Nephron (organoid): ENCODE results near the gene OGN.

Source experiments
- H3K27ac Mint-ChIP-seq, 3 experiments: 2 replicates each; pipeline ENCODE4 v1.8.0; 2020; ENCODE audit warnings: mixed read lengths in 3 of 3, mild to moderate bottlenecking in 2 of 3, moderate library complexity in 1 of 3
- H3K27me3 Mint-ChIP-seq: 2 replicates; pipeline ENCODE4 v1.8.0; 2021; ENCODE audit warnings: low read depth, mild to moderate bottlenecking, moderate library complexity, mixed read lengths
- H3K36me3 Mint-ChIP-seq: 2 replicates; pipeline ENCODE4 v1.8.0; 2020; ENCODE audit warnings: low read depth, mixed read lengths
- H3K4me1 Mint-ChIP-seq: 2 replicates; pipeline ENCODE4 v1.8.0; 2020; ENCODE audit warnings: mixed read lengths
- H3K4me3 Mint-ChIP-seq, 3 experiments: 2 replicates each; pipeline ENCODE4 v1.8.0; 2020; ENCODE audit warnings: mild to moderate bottlenecking in 3 of 3, mixed read lengths in 3 of 3, moderate library complexity in 2 of 3
- H3K9me3 Mint-ChIP-seq: 2 replicates; pipeline ENCODE4 v1.8.0; 2020; ENCODE audit warnings: mixed read lengths
- TF ChIP-seq, protein P1 (sequence below), 3 experiments: fragments of 200-600 bp; sonication (generic); IDR thresholded peaks; one replicate each; pipeline ENCODE4 v1.5.0; 2021; ENCODE audit warnings: antibody characterized with exemption in 3 of 3; ENCODE audit not compliant: unreplicated experiment in 3 of 3

The OGN gene

DNA sequence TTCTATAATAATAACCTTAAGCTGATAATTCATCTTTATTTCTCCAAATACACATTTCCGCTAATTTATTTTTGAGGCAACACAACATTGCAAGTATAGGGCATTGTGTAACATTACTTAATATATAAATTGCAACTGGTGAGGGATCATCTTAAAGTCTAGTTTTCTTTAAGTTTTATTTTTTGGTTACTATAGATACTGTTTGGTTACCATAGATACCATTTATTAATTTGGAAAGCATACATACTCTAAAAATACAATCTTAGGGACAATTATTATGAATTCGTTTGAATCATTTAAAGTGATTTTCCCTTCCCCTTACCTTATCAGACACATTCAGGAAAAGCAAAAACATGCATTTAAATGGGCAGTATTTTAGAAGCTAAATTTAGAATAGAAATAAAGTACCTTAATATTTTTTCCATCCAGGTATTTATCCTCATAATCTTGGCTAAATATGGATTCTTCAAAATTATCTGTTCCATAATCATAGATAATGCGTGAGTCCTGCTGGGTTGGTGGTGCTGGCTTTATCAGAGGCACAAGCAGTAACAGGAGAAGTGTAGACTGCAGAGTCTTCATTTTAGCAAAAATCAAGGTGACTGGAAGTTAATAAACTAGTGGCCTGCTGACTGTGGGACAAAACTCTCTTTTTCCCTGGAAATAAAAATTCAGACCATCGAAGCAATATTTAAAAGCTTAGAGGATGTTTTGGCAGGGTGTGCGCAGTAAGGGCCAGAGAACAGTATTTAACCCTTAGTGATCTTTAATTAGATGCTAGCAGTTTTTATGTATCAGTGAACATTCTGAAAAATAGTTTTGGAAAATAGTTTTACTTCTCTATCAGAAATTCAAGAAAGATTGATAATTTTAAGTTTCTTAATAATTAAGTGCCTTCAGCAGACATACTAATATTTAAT, 1.3 kb downstream of the OGN start:
- H3K9me3 Mint-ChIP-seq, result peaks cover 8% of the 10 kb centered on the region
- H3K4me3 Mint-ChIP-seq, result peak overlapping the region; percentile 73 to 89 (median 86)
- peaks cover 20% of the 10 kb centered on the region for H3K36me3 Mint-ChIP-seq
- TF ChIP-seq, protein P1, sequence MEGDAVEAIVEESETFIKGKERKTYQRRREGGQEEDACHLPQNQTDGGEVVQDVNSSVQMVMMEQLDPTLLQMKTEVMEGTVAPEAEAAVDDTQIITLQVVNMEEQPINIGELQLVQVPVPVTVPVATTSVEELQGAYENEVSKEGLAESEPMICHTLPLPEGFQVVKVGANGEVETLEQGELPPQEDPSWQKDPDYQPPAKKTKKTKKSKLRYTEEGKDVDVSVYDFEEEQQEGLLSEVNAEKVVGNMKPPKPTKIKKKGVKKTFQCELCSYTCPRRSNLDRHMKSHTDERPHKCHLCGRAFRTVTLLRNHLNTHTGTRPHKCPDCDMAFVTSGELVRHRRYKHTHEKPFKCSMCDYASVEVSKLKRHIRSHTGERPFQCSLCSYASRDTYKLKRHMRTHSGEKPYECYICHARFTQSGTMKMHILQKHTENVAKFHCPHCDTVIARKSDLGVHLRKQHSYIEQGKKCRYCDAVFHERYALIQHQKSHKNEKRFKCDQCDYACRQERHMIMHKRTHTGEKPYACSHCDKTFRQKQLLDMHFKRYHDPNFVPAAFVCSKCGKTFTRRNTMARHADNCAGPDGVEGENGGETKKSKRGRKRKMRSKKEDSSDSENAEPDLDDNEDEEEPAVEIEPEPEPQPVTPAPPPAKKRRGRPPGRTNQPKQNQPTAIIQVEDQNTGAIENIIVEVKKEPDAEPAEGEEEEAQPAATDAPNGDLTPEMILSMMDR (IDR thresholded peaks at IDR 0.05; ENCODE audit: unreplicated experiment in 3 of 3), result no peak
- peaks cover 27% of the 10 kb centered on the region for H3K4me1 Mint-ChIP-seq
- H3K27me3 Mint-ChIP-seq, result no peaks in the 10 kb centered on the region
- peak overlapping the region; percentile 84 to 95 (median 89) for H3K27ac Mint-ChIP-seq

DNA sequence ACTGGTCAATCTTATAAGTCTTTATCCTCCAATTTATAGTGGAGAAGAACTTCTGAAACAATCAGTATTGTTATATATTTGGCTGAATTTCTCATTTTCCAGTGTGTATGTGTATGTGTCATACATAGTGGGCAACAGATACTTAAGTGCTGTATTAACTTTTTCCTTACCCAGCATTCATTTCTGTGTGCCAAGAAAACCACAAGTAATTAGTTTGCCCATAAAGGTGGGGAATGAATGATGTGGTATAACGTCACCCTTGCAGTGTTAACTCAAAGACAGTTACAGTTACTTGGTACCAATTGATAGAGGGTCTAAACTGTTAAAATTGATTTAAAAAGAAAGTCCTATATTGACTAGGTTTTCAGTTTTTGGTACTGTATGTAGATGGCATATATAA, 2.0 kb downstream of the OGN start:
- peaks cover 27% of the 10 kb centered on the region for H3K36me3 Mint-ChIP-seq
- H3K4me1 Mint-ChIP-seq, result peaks cover 26% of the 10 kb centered on the region
- peak overlapping the region; percentile 84 to 95 (median 89) for H3K27ac Mint-ChIP-seq
- peaks cover 12% of the 10 kb centered on the region for H3K9me3 Mint-ChIP-seq
- no peaks in the 10 kb centered on the region for H3K27me3 Mint-ChIP-seq
- TF ChIP-seq, protein P1 (IDR thresholded peaks at IDR 0.05; ENCODE audit: unreplicated experiment in 3 of 3), result no peak
- H3K4me3 Mint-ChIP-seq, result peak overlapping the region; percentile 58 to 89 (median 86)

DNA sequence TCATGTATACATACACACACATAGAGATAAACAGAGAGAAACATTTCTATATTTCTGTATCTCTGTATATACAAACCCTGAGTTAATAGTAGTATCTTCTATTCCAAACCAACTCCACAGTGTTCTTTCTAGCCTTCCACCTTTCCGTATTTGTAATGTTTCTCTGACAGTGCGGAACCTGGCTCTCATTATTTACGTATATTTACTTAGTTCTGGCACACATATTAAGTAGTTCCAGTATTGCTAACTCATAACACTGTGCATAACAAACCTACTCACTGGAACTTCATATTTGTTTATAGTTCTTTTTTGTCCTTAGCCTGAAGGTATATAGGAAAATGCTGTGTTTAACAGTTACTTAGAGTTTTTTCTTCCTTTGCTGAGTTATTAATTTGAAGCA, 6.5 kb downstream of the OGN start:
- Mint-ChIP-seq H3K4me1 (peaks cover 10% of the 10 kb centered on the region), H3K36me3 (peaks cover 41% of the 10 kb centered on the region), H3K27ac (no peak overlapping the region), H3K27me3 (no peaks in the 10 kb centered on the region), H3K4me3 (no peak overlapping the region), H3K9me3 (peaks cover 12% of the 10 kb centered on the region)
- TF ChIP-seq, protein P1 (IDR thresholded peaks at IDR 0.05; ENCODE audit: unreplicated experiment in 3 of 3), result no peak

DNA sequence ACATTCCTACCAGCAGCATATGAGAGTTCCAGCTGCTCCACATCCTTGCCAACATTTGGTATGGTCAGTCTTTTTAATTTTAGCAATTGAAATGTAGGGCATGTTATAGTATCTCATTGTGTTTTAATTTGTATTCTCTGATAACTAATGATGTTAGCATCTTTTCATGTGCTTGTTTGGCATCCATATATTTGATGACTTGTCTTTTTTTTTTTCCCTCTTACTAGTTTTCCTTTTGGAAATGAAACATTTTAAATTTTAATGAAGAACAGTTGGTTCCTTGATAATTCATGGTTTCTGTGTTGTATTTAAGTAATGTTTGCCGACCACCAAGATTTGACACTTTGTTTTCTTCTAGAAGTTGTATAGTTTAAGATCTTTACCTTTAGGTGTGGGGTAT, 8.8 kb downstream of the OGN start:
- Mint-ChIP-seq H3K4me1 (peaks cover 4% of the 10 kb centered on the region), H3K9me3 (peaks cover 9% of the 10 kb centered on the region), H3K4me3 (no peak overlapping the region), H3K27ac (no peak overlapping the region), H3K27me3 (no peaks in the 10 kb centered on the region), H3K36me3 (peaks cover 36% of the 10 kb centered on the region)
- TF ChIP-seq, protein P1 (IDR thresholded peaks at IDR 0.05; ENCODE audit: unreplicated experiment in 3 of 3), result no peak

DNA sequence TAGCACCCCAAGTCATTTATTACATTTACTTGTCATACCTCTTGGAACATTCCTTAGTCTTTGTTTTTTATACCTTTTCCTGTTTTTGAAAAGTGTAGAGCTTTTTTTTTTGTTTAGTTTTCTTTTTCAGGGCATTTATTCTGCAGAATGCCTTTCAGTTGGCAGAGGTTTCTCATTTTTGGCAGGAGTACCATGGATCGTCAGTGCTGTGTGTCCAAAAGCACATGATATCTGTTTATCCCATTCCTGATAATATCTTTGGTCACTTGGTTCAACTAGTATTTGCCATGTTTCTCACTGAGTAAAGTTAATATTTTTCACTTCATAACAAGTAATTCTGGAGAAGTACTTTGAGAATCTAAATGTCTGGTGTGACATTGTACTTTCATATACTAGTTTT, 10.7 kb downstream of the OGN start:
- no peak overlapping the region for H3K4me3 Mint-ChIP-seq
- H3K27ac Mint-ChIP-seq, result peak overlapping the region in 1 of 3 experiments; percentile 49
- TF ChIP-seq, protein P1 (IDR thresholded peaks at IDR 0.05; ENCODE audit: unreplicated experiment in 3 of 3), result no peak
- peaks cover 4% of the 10 kb centered on the region for H3K4me1 Mint-ChIP-seq
- no peaks in the 10 kb centered on the region for H3K27me3 Mint-ChIP-seq
- peaks cover 27% of the 10 kb centered on the region for H3K36me3 Mint-ChIP-seq
- H3K9me3 Mint-ChIP-seq, result peaks cover 9% of the 10 kb centered on the region

DNA sequence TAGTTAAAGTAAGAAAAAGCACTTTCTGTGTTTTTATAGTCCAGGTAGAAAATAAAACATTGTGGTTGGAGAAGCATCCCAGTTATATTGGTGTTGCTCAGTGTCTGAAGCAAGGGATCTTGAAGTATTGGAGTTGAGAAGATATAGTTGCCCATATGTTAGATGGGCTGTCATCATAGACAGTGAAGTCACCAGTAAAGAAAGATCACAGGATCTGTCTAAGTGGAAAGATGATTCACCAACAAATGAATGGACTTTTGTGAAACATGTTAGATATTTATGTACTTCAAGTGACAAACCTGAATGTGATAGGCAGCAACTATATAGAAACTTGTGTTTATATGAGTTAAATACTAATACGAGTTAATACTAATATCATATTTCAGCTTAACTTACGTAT, 11.7 kb downstream of the OGN start:
- TF ChIP-seq, protein P1 (IDR thresholded peaks at IDR 0.05; ENCODE audit: unreplicated experiment in 3 of 3), result no peak
- Mint-ChIP-seq H3K36me3 (peaks cover 18% of the 10 kb centered on the region), H3K27me3 (no peaks in the 10 kb centered on the region), H3K4me1 (peaks cover 4% of the 10 kb centered on the region), H3K27ac (no peak overlapping the region), H3K4me3 (no peak overlapping the region), H3K9me3 (no peaks in the 10 kb centered on the region)
